ENCODE measurements around the gene TMEM214.

DNA sequence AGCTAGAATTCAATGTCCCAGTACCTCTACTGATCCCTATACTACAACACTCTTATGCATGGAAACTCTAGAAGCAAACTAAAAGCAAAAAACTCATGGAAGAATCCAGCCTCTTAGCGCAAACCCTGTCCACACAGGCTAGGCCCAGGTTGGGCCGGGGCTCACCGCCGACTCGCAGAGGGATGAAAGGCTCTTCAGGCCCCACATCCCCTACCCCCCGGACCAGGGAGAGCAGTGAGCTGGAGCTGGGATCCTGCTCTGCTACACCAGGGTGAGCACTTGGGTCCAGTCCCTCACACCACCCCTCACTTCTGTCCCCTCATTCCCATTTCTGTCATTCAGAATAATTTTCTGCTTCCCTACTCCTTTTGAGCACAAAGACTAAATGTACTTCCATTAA lies 36.7 kb downstream of the TMEM214 start:
- TF ChIP-seq, protein P1, sequence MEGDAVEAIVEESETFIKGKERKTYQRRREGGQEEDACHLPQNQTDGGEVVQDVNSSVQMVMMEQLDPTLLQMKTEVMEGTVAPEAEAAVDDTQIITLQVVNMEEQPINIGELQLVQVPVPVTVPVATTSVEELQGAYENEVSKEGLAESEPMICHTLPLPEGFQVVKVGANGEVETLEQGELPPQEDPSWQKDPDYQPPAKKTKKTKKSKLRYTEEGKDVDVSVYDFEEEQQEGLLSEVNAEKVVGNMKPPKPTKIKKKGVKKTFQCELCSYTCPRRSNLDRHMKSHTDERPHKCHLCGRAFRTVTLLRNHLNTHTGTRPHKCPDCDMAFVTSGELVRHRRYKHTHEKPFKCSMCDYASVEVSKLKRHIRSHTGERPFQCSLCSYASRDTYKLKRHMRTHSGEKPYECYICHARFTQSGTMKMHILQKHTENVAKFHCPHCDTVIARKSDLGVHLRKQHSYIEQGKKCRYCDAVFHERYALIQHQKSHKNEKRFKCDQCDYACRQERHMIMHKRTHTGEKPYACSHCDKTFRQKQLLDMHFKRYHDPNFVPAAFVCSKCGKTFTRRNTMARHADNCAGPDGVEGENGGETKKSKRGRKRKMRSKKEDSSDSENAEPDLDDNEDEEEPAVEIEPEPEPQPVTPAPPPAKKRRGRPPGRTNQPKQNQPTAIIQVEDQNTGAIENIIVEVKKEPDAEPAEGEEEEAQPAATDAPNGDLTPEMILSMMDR (IDR thresholded peaks at IDR 0.05; ENCODE audit: insufficient read depth, low read depth, low read length): no peak
- no peak for TF ChIP-seq EZH2 (IDR thresholded peaks at IDR 0.05; ENCODE audit: insufficient read depth, low read length)
